ENCODE results near the gene NLE1.

GRCh38 chr17:35148144-35148543 is 6.0 kb upstream of the NLE1 start:
- TF ChIP-seq EZH2phosphoT487 (IDR thresholded peaks at IDR 0.05) (no peak), EZH2 (IDR thresholded peaks at IDR 0.05) (no peak)
